Liver (tissue), 9 donors: Measurements from ENCODE around the gene COL9A3. TPM values are rescaled to one million over a fixed set of nuclear protein-coding genes. Genes with fewer than 3 reads are reported as not detected.

Experiments
- DNase-seq: peaks from one replicate; pipeline ENCODE4 v3.0.0-alpha.2; 2017; ENCODE audit warnings: low spot score
- H3K27ac ChIP-seq, 2 donors: one replicate each; pipeline ENCODE4 v1.7.0; 2013; ENCODE audit warnings: inconsistent platforms in 2 of 2, low read length in 2 of 2, control low read depth in 1 of 2, low read depth in 1 of 2, mild to moderate bottlenecking in 1 of 2
- H3K27me3 ChIP-seq, 4 donors: one replicate each; pipeline versions ENCODE4 v1.6.1 to v1.7.0; 2013; ENCODE audit warnings: low read length in 3 of 4, inconsistent platforms in 1 of 4, mild to moderate bottlenecking in 1 of 4, moderate library complexity in 1 of 4; ENCODE audit not compliant: control insufficient read depth in 4 of 4, insufficient read depth in 4 of 4
- H3K36me3 ChIP-seq, 4 donors: one replicate each; pipeline versions ENCODE4 v1.6.1 to v1.7.0; 2013; ENCODE audit warnings: low read length in 3 of 4, mild to moderate bottlenecking in 3 of 4, low read depth in 1 of 4, moderate library complexity in 1 of 4; ENCODE audit not compliant: control insufficient read depth in 4 of 4, insufficient read depth in 3 of 4
- H3K4me1 ChIP-seq, 4 donors: one replicate each; pipeline versions ENCODE4 v1.6.1 to v1.7.0; 2013; ENCODE audit warnings: low read length in 3 of 4, mild to moderate bottlenecking in 3 of 4, moderate library complexity in 1 of 4; ENCODE audit not compliant: control insufficient read depth in 4 of 4, insufficient read depth in 4 of 4
- H3K4me3 ChIP-seq, 3 donors: one replicate each; pipeline versions ENCODE4 v1.6.1 to v1.7.0; 2013; ENCODE audit warnings: low read length in 3 of 3, control low read depth in 1 of 3, low read depth in 1 of 3, mild to moderate bottlenecking in 1 of 3
- H3K9ac ChIP-seq, 2 donors: one replicate each; pipeline ENCODE4 v1.7.0; 2013; ENCODE audit warnings: low read length in 2 of 2, mild to moderate bottlenecking in 2 of 2, moderate library complexity in 2 of 2, control low read depth in 1 of 2, low read depth in 1 of 2
- H3K9me3 ChIP-seq, 4 donors: one replicate each; pipeline versions ENCODE4 v1.6.1 to v1.7.0; 2013; ENCODE audit warnings: low read length in 3 of 4; ENCODE audit not compliant: control insufficient read depth in 4 of 4
- ATF3 ChIP-seq: IDR thresholded peaks from 2 replicates; pipeline ENCODE4 v1.6.1; 2016; ENCODE audit warnings: antibody characterized with exemption
- CTCF ChIP-seq: fragments of 150-350 bp; IDR thresholded peaks from 2 replicates; pipeline ENCODE4 v1.5.1; 2017; ENCODE audit warnings: improper control_type of control experiment, low read depth, low read length; ENCODE audit not compliant: missing input control
- EGR1 ChIP-seq, 2 donors: IDR thresholded peaks; 2 replicates each; pipeline ENCODE4 v1.6.1; 2016 to 2018; ENCODE audit warnings: antibody characterized with exemption in 2 of 2, low read depth in 2 of 2
- FOXA1 ChIP-seq: IDR thresholded peaks from 2 replicates; pipeline ENCODE4 v1.6.1; 2016; ENCODE audit warnings: antibody characterized with exemption
- GABPA ChIP-seq, 2 donors: IDR thresholded peaks in 1 of 2; conservative IDR thresholded peaks in 1 of 2; 2 replicates each; pipeline ENCODE4 v1.6.1; 2016; ENCODE audit warnings: antibody characterized with exemption in 2 of 2, mild to moderate bottlenecking in 1 of 2, moderate library complexity in 1 of 2
- HNF4A ChIP-seq, 2 donors: conservative IDR thresholded peaks; 2 replicates each; pipeline ENCODE4 v1.6.1; 2016; ENCODE audit warnings: antibody characterized with exemption in 2 of 2, mild to moderate bottlenecking in 2 of 2
- HNF4G ChIP-seq: IDR thresholded peaks from 2 replicates; pipeline ENCODE4 v1.6.1; 2016; ENCODE audit warnings: antibody characterized with exemption
- JUND ChIP-seq, 2 donors: IDR thresholded peaks; 2 replicates each; pipeline ENCODE4 v1.6.1; 2016; ENCODE audit warnings: antibody characterized with exemption in 2 of 2
- REST ChIP-seq: IDR thresholded peaks from 2 replicates; pipeline ENCODE4 v1.6.1; 2016; ENCODE audit warnings: antibody characterized with exemption, mild to moderate bottlenecking
- SP1 ChIP-seq: IDR thresholded peaks from 2 replicates; pipeline ENCODE4 v1.6.1; 2018; ENCODE audit warnings: antibody characterized with exemption, mild to moderate bottlenecking
- TAF1 ChIP-seq: conservative IDR thresholded peaks from 2 replicates; pipeline ENCODE4 v1.6.1; 2016; ENCODE audit warnings: antibody characterized with exemption, mild to moderate bottlenecking
- YY1 ChIP-seq: IDR thresholded peaks from 2 replicates; pipeline ENCODE4 v1.6.1; 2016; ENCODE audit warnings: antibody characterized with exemption, mild to moderate bottlenecking
- ZBTB33 ChIP-seq: IDR thresholded peaks from 2 replicates; pipeline ENCODE4 v1.6.1; 2016; ENCODE audit warnings: antibody characterized with exemption
- WGBS: extraction: QIAGEN DNeasy Blood & Tissue Kit; methylation state at CpG from one replicate; pipeline ENCODE4 v1.1.7; 2013; 5-methylcytosine and 5-hydroxymethylcytosine counted together
- polyA plus RNA-seq, 2 donors: library from polyadenylated mRNA; stranded (reverse) in 1 of 2; unstranded in 1 of 2; fragments of 200-250 nt in 1 of 2; fragments of >200 nt in 1 of 2; fragmentation: Nextera tagmentation in 1 of 2; extraction: Ambion mirVana in 1 of 2; gene quantifications; one replicate each; pipeline versions ENCODE4 v1.2.1 to v1.2.3, GENCODE V29; 2013 to 2015
- total RNA-seq, 2 donors: library from RNA; depleted of rRNA; stranded (reverse); fragments of >200 nt; gene quantifications; one replicate each; pipeline ENCODE4 v1.2.3, GENCODE V29; 2014
- donor health status: healthy.
- donor health status: healthy.
- donor health status: healthy.
- donor health status: healthy.
- donor health status: healthy.

COL9A3 gene
- total and polyA plus RNA-seq, 4 donors: 0.92 to 2.0 (median 1.1) TPM

- no peaks in the 10 kb centered on the region for H3K27me3 ChIP-seq
Observed at GRCh38 chr20:62776035-62776691, 40.7 kb upstream of the COL9A3 start.

GRCh38 chr20:62776692-62777527, 39.9 kb upstream of the COL9A3 start:
- Histone ChIP-seq H3K4me3 (peak overlapping the region; percentile 20 to 56 (median 30)), H3K9ac (no peak overlapping the region), H3K27ac (peak overlapping the region; percentile 78 to 80), H3K9me3 (no peaks in the 10 kb centered on the region), H3K27me3 (no peaks in the 10 kb centered on the region), H3K36me3 (no peaks in the 10 kb centered on the region), H3K4me1 (peaks cover 21 to 41% (median 27%) of the 10 kb centered on the region in 4 donors)
- WGBS: 53% methylated on average over 14 of the region's 14 CpGs
- no peak for DNase-seq
- no peak for TF ChIP-seq ATF3
- no peak for TF ChIP-seq TAF1
- peak; percentile 35 to 37 for TF ChIP-seq HNF4A (conservative IDR thresholded peaks at IDR 0.05)
- TF ChIP-seq CTCF: no peak
- no peak for TF ChIP-seq ZBTB33
- peak; percentile 32 for TF ChIP-seq SP1
- no peak for TF ChIP-seq JUND (IDR thresholded peaks at IDR 0.05)
- TF ChIP-seq GABPA (IDR thresholded peaks at IDR 0.05 in 1 of 2, conservative IDR thresholded peaks at IDR 0.05 in 1 of 2): peak in 1 of 2 donors; percentile 88
- peak; percentile 52 for TF ChIP-seq REST
- peak; percentile 11 to 70 for TF ChIP-seq EGR1 (IDR thresholded peaks at IDR 0.05; ENCODE audit: low read depth in 2 of 2)
- TF ChIP-seq YY1: no peak
- peak; percentile 11 for TF ChIP-seq HNF4G
- TF ChIP-seq FOXA1: no peak

More at GRCh38 chr20:62776035-62776691, 40.7 kb upstream of the COL9A3 start:
- 68% methylated on average over 24 of the region's 24 CpGs for WGBS
- no peak for DNase-seq
- H3K27ac ChIP-seq: peak overlapping the region; percentile 78 to 80
- H3K9me3 ChIP-seq: no peaks in the 10 kb centered on the region
- peak overlapping the region; percentile 20 to 56 (median 30) for H3K4me3 ChIP-seq
- H3K9ac ChIP-seq: no peak overlapping the region
- TF ChIP-seq REST: no peak
- peaks cover 23 to 48% (median 33%) of the 10 kb centered on the region in 4 donors for H3K4me1 ChIP-seq
- no peaks in the 10 kb centered on the region for H3K36me3 ChIP-seq
